Measurements from ENCODE around the gene NAA25.

DNA sequence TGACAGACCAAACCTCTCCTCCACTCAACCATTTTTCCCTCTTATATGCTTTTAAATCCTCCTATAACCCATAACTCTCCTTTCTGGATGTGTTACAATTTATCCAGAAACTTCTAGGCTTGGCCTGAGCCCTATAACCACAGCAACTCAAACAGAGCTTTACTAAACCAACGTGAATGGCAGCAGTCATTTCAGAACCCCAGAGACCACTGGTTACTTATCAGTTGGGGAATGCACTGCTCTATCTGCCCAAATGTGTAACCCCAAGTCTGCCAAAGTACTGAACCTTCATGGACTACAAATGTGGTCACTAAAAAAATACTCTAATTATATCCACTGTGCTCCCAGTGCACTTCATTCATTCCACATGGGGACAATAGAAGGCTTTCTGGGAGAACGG, 42.0 kb downstream of the NAA25 start:
- TF ChIP-seq, protein P1, sequence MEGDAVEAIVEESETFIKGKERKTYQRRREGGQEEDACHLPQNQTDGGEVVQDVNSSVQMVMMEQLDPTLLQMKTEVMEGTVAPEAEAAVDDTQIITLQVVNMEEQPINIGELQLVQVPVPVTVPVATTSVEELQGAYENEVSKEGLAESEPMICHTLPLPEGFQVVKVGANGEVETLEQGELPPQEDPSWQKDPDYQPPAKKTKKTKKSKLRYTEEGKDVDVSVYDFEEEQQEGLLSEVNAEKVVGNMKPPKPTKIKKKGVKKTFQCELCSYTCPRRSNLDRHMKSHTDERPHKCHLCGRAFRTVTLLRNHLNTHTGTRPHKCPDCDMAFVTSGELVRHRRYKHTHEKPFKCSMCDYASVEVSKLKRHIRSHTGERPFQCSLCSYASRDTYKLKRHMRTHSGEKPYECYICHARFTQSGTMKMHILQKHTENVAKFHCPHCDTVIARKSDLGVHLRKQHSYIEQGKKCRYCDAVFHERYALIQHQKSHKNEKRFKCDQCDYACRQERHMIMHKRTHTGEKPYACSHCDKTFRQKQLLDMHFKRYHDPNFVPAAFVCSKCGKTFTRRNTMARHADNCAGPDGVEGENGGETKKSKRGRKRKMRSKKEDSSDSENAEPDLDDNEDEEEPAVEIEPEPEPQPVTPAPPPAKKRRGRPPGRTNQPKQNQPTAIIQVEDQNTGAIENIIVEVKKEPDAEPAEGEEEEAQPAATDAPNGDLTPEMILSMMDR (conservative IDR thresholded peaks at IDR 0.05; ENCODE audit: low read depth, low read length): no peak
- TF ChIP-seq EZH2 (IDR thresholded peaks at IDR 0.05; ENCODE audit: borderline replicate concordance, low read depth, low read length, poor library complexity, severe bottlenecking): no peak
